Activated naive CD4-positive, alpha-beta T cell treated with anti-CD3 and anti-CD28 coated beads, Interleukin-2, amount 50 U/mL, for 16 hours (primary cell): ENCODE data around the gene HMCN1.
"Not testable (repeated sequence)": the region's sequence is repeated elsewhere in the genome, so short reads cannot be mapped to it uniquely, and the experiment has no call there.

Experiments used
- DNase-seq: peaks from one replicate; pipeline ENCODE4 v3.0.0-alpha.2; 2020

Gene HMCN1

GRCh38 chr1:185860311-185860710 is 126.1 kb downstream of the HMCN1 start:
- no peak for DNase-seq

- no peak for DNase-seq
Observed at GRCh38 chr1:185860859-185861258, 126.7 kb downstream of the HMCN1 start.

GRCh38 chr1:185861630-185862029 is 127.4 kb downstream of the HMCN1 start:
- no peak for DNase-seq

- no peak for DNase-seq
Observed at GRCh38 chr1:185862235-185862634, 128.0 kb downstream of the HMCN1 start.

GRCh38 chr1:185864331-185864730 is 130.1 kb downstream of the HMCN1 start:
- DNase-seq = no peak

- DNase-seq = no peak
Observed at GRCh38 chr1:185864889-185865517, 130.8 kb downstream of the HMCN1 start.

GRCh38 chr1:185869590-185869989 is 135.4 kb downstream of the HMCN1 start:
- DNase-seq = no peak

GRCh38 chr1:185871627-185872150 is 137.5 kb downstream of the HMCN1 start:
- no peak for DNase-seq

GRCh38 chr1:185874246-185874645 is 140.1 kb downstream of the HMCN1 start:
- no peak for DNase-seq

- no peak for DNase-seq
Observed at GRCh38 chr1:185880330-185880729, 146.1 kb downstream of the HMCN1 start.

GRCh38 chr1:185880779-185881333 is 146.7 kb downstream of the HMCN1 start:
- no peak for DNase-seq

- DNase-seq = no peak
Observed at GRCh38 chr1:185886046-185886445, 151.9 kb downstream of the HMCN1 start.

- no peak for DNase-seq
Observed at GRCh38 chr1:185886671-185887070, 152.5 kb downstream of the HMCN1 start.

- not testable (repeated sequence) for DNase-seq
Observed at GRCh38 chr1:185892831-185893403, 158.7 kb downstream of the HMCN1 start.

- no peak for DNase-seq
Observed at GRCh38 chr1:185894791-185895190, 160.6 kb downstream of the HMCN1 start.

- no peak for DNase-seq
Observed at GRCh38 chr1:185895208-185895900, 161.2 kb downstream of the HMCN1 start.

GRCh38 chr1:185896863-185897262 is 162.7 kb downstream of the HMCN1 start:
- DNase-seq = no peak

GRCh38 chr1:185906186-185906585 is 172.0 kb downstream of the HMCN1 start:
- no peak for DNase-seq

- DNase-seq = no peak
Observed at GRCh38 chr1:185907246-185907645, 173.1 kb downstream of the HMCN1 start.

- DNase-seq = no peak
Observed at GRCh38 chr1:185911978-185912377, 177.8 kb downstream of the HMCN1 start.

GRCh38 chr1:185912504-185912903 is 178.3 kb downstream of the HMCN1 start:
- no peak for DNase-seq

GRCh38 chr1:185914089-185914488 is 179.9 kb downstream of the HMCN1 start:
- no peak for DNase-seq

GRCh38 chr1:185916861-185917260 is 182.7 kb downstream of the HMCN1 start:
- DNase-seq = no peak

GRCh38 chr1:185917646-185918045 is 183.5 kb downstream of the HMCN1 start:
- no peak for DNase-seq
